ENCODE data around the gene NWD2.
"Not testable (repeated sequence)": the region's sequence is repeated elsewhere in the genome, so short reads cannot be mapped to it uniquely, and the experiment has no call there.

The NWD2 gene

DNA sequence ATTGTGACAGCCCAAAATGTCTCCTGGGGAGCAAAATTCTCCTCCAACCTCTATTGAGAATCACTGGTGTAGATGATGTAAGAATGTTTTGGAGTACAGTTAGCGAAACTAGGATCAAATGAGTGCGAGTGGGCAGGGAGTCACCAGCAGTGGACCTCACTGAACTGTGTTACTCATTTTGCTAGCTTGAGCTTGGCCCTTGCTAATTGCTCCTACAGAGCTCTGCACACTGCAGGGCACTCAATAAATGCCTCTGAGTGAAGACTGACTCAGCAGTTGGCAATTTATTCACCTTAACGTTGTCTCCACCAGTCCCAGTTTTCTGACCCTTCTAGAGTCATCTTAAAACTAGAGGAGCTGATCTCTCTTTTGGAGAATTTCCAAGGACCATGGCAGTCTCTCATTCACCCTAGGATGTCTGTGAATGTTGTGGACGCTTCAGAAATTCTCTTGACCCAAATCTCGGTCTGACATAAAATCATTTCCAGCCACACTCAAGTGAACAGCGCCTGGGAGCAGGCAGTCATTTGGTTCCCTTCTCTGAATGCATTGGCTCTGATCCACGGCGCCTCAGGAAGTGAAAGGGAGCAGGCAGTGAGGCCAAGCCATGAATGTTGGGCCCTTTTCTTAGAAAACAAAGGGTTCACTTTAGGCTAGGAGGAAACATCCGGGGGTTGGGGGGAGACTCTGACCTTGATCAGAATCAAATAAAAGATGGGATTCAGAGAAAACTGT is 148.1 kb downstream of the NWD2 start:
- no peak for DNase-seq (ENCODE audit: low spot score)

DNA sequence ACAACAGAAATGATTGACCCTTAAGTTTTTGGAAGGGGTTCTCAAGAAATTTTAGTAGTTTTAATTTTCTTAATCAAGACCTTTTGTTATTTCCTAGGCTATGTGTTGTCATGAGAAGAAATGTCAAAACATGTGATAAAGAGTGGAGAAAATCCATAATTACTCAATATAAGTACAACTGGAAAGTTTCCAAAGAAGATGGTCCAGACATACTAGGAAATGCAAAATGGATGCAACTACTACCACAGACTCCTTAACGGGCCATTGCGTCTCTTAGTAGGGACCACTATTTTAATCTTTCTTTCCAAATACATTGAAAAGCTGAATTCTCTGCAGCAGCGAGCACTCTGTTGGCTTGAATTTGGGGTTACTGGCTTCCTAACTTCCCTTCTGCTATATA is 148.8 kb downstream of the NWD2 start:
- DNase-seq (ENCODE audit: low spot score), result no peak

DNA sequence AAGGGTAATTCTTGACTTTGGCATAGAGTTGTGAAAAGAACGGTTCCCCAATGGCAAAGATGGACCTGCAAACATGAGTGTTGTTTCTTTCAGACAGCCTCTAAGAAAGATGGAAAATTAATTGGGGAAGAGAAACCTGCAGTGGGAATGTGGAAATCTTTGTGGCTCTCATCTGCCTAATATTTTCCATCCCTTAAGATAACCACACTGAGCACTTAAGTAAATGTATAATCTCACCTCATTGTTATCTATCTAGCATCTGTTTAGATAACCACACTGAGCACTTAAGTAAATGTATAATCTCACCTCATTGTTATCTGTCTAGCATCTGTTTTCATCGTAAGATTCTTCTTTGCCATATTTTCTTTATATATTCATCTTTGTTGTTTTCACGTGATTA is 149.3 kb downstream of the NWD2 start:
- DNase-seq (ENCODE audit: low spot score), result no peak

DNA sequence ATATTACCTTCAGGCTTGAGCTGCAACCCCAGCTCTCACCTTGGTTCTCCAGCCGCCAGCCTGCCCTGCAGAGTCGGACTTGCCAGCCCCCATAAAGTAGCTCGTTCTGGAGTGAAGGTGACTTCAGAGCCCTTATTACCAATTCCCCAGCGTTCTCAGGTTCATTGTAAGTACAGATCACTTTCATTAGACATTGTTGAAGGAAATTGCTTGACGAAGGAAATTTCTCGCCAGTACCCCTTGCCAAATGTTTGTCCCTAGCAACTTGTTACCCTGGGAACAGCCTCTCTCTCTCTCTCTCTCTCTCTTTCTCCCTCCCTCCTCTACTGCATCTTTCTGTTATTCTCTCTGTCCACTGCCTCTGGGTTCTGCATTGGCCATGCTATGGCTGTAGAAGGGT is 153.0 kb downstream of the NWD2 start:
- DNase-seq (ENCODE audit: low spot score), result no peak

DNA sequence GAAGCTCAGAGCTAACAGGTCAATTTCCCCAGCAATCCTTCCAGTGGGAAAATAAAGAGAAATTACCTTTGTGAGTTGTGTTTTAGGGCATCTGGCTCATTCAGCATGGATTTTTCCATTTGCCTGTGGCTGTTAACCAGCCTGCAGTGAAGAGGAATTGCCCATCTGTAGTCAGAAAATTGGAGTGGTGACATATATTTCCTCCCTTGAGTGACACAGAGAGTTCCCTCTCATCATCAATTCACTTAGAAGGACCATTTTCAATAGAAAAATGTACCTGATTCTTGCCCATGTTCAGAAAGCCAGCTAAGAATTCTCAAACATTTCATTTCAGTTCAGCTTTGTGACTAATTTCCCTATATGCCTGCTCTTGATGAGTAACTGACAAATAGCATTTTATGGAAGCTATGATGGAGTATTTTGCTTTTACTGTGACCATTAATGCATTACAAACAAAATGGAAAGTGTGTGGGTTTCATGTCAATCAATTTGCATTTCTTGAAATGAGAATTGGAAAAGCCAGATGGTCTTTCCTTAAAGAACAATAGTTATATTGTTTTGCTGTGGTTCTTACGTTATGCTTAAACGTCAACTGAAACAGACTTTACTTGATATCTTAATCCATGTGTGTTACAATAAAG is 155.8 kb downstream of the NWD2 start:
- no peak for DNase-seq (ENCODE audit: low spot score)

DNA sequence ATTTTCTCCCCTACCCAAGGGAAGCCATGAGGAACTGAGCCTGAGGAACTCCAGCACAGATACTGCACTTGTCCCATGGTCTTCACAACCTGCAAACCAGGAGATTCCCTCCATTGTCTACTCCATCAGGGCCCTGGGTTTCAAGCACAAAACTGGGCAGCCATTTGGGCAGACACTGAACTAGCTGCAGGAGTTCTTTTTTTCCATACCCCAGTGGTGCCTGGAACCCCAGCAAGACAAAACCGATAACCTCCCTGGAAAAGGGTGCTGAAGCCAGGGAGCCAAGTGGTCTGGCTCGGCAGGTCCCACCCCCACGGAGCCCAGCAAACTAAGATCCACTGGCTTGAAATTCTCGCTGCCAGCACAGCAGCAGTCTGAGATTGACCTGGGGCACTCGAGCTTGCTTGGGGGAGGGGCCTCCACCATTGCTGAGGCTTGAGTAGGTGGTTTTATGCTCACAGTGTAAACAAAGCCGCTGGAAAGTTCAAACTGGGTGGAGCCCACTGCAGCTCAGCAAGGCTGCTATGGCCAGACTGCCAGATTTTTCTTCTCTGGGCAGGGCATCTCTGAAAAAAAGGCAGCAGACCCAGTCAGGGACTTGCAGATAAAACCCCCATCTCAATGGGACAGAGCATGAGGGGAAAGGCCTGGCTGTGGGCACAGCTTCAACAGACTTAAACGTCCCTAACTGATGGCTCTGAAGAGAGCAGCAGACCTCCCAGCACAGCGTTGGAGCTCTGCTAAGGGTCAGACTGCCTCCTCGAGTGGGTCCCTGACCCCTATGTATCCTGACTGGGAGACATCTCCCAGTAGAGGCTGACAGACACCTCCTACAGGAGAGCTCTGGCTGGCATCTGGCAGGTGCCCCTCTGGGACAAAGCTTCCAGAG is 163.6 kb downstream of the NWD2 start:
- DNase-seq (ENCODE audit: low spot score), result not testable (repeated sequence)

DNA sequence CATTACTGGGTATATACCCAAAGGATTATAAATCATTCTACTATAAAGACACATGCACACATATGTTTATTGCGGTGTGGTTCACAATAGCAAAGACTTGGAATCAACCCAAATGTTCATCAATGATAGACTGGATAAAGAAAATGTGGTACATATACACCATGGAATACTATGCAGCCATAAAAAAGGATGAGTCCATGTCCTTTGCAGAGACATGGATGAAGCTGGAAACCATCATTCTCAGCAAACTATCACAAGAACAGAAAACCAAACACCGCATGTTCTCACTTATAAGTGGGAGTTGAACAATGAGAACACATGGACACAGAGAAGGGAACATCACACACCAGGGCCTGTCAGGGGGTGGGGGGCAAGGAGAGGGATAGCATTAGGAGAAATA is 169.1 kb downstream of the NWD2 start:
- not testable (repeated sequence) for DNase-seq (ENCODE audit: low spot score)

DNA sequence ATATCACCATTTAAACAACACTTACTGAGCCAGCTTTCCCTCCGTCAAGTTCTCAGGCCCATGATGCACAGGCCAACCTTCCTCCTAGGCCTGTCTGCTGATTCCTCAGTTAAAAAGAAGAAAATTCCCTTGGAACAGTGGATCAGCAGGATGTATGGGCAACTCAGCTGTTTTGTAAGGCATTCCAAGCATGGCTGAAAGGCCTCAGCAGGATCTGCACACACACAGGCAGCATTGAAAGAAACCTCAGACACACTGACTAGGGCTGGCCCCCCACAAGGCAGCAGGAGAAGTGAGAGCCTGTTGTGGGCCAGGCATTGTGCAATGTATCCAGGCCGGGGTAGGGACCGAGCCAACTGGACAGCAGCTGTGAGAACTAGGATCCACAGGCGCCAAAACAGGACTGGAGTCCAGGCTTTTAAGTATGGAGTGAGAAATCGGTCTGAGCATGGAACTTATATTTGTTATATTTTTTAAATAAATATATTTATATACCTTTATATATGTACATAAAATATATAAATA is 171.4 kb downstream of the NWD2 start:
- DNase-seq (ENCODE audit: low spot score), result no peak

DNA sequence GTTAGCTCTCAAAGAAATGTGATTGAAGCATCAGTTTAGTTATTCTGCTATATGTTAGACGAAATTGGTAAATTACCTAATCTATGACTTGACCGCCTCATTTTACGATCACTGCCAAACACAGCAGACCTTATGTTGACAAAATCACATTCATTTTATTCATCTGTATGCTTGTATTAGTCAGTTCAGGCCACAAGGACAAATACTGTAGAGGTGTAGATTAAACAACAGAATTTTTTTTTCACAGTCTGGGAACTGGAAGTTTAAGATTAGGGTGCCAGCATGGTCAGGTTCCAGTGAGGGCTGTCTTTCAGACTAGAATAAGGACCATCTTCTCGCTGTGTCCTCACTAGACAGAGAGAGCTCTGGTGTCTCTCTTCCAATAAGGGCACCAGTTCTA is 177.1 kb downstream of the NWD2 start:
- DNase-seq (ENCODE audit: low spot score), result no peak

DNA sequence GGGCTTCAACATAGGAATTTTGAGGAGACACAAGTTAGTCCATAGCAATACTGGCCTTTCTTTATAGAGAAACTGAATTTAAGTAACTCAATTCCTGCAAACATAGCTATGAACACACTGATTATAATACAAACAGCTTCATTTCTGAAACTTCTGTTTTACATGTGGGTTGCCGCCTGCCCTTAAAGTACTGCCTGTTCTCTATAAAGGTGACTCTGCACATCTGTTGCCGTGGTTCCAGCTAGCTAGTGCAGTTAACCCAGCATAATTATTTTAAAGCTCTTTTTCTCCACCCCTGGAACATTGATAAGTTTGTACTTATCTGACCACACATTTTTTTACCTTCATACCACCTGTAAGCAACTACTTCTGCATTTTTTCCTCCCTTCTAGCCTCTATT is 177.6 kb downstream of the NWD2 start:
- no peak for DNase-seq (ENCODE audit: low spot score)

DNA sequence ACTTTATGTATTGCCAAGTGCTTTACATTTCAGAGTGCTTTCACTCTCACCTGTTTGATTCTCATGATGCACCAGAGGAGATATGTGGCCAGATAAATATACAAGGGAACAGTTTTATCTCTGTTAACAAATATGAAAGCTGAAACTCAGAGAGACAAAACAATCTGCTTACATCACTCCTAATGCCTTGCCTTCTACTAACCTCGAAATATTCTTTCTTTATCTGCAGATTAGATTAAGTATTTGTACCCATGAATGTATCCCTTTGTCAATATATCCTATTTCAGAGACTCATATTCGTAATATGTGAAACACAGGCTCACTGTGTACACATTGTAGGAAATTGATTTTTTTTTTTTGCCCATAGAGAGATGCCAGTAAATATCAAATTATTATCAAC is 178.1 kb downstream of the NWD2 start:
- DNase-seq (ENCODE audit: low spot score), result no peak

DNA sequence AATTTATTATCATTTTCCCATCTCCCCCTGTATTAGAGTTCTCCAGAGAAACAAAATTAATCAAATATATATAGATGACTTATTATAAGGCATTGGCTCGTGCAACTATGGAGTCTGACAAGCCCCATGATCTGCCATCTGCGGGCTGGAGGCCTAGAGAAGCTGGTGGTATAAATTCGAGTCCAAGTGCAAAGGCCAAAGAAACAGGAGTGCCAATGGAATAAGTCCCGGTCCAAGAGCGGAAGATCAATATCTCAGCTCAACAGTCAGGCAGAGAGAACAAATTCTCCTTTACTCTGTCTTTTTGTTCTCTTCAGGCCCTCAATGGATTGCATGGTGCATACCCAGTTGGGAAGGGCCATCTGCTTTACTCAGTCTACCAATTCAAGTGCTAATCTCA is 178.8 kb downstream of the NWD2 start:
- no peak for DNase-seq (ENCODE audit: low spot score)

DNA sequence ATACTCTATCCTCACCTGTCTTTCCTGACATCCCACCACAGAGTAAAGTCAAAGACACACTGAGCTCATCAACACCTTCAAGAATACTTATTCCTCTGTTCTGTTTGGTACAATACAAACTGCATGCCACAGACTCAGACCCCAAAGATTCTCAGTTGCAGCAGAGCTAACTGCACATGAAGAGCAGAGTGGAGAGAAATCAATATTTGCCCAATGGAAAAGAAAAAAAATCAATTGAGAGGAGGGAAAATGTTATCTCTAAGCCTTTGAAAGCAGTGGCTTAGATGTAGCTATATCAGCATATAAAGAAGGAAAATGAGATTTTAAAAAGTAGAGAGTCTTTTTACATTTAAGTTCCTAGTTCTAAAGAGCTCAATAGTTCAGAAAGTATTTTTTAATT is 180.2 kb downstream of the NWD2 start:
- no peak for DNase-seq (ENCODE audit: low spot score)

DNA sequence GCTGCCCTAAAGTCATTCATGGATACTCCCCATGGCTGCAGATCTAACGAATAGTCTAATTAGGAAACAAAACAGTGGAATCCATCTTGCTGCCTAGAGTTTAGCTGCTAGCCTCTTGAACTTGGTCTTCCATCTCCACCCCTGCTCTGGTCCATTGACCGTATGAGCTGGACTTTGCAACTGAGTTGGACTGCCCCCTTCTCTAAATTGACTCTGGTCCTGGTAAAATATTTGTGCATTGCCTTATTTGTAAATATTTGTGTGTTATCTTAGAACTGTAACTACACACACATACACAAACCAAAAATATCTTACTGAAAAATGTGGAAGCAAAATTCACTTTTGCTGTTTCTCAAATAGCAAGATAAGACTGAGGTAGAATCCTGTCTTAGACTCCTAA is 181.3 kb downstream of the NWD2 start:
- DNase-seq (ENCODE audit: low spot score), result no peak

DNA sequence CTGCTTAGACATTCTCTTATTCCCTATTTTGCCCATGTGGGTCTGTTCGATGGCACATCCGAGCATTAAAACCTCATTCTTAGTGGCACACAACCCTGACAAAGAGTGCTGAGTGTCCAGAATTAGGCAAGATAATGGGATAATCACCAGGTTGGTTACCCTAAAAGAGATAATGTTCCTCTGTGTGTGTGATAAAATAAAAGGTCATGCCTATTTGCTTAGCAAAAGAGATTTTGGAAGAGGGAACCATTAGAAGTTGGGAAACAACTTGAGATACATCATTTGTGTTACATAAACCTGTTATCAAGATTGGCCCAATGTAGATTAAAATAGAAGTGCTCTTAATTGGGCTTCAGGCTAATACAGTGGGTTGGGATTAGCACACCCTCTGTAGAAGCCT is 182.7 kb downstream of the NWD2 start:
- no peak for DNase-seq (ENCODE audit: low spot score)

DNA sequence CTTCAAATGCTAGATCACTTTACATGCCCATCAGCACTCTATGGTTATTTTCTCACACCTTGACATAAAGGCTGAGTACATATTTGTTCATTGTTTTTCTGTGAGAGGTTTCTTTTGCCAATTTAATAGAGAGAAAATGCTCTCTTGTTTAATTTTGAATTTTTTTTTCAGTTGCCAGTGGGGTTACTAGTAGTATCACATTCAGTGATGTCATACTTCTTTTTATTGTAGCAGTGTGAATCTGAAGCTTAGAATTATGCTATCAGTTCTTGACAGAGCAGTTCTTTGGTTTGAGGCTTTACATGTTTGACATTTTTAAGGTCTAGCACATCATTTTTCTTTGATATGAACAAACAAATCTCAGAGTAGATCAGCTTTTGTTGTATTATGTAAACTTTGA is 185.4 kb downstream of the NWD2 start:
- no peak for DNase-seq (ENCODE audit: low spot score)

DNA sequence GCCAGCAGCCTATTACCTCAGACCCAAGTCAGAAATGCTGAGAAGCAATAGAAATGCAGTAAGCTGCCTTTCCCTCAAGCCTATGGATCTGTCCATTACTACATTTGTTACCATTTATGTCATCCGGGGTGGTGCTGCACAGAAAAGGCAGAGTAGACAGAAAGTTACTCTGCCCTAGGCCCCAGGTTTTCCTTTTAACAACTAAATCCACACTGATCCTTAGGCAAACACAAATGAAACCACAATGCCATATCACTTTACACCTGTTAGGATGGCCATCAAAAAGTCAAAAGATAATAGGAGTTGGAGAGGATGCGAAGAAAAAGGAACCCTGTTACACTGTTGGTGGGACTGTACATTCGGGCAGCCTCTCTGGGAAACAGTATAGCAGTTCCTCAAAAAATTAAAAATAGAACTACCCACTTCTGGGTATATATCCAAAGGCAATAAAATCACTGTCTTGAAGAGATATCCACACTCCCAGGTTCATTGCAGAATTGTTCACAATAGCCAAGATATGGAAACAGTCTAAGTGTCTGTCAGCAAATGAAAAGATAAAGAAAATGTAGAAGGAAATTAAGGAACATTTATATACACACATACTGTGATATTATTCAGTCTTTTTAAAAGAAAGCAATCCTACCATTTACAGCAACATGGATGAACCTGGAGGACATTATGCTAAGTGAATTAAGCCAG is 186.3 kb downstream of the NWD2 start:
- no peak for DNase-seq (ENCODE audit: low spot score)

DNA sequence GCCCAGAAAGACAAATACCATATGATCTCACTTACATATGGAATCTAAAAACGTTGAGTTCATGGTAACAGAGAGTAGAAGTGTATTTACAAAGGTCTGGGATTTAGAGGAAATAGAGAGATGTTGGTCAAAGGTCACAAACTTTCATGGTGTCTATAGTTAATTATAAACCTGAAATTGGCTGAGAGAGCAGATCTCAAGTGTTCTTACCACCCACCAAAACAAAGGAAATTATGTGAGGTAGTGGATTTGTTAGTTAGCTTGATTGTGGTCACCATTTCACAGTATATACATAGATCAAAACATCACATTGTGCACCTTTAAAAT is 186.8 kb downstream of the NWD2 start:
- no peak for DNase-seq (ENCODE audit: low spot score)

DNA sequence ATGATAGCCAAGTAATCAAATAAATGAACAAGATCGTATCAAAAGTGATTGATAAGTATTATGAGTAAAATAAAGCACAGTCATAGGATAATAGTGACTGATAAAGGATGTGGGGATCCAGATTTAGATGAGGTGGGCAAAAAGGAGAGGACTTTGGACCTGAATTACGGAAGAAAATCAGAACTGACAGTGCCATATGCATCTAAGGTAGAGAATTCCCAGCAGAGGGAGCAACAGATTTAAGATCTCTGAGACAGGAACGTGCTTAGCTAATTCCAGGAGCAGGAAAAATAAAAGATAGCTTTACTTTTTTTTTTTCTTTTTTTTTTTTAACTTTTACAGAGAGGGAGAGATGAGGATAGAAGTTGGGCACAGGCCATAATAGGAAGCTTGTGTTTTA is 189.9 kb downstream of the NWD2 start:
- no peak for DNase-seq (ENCODE audit: low spot score)

DNA sequence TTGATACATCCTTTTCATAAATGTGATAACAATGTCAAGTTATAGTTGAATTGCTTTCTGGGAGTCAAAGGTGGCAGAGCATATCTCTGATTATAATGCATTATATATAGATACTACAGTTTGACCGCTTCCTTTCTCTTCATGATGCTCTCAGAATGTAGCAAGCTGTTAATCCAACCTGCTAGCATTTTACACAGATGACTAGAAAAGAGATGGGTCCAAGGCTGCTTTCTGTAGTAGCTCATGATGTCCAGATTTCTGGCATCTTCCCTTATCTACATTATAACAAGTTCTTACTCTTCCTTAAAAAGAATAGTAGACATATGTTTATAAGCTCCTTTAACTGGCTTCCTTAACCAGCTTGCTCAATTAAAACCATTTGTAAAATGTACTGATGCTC is 192.0 kb downstream of the NWD2 start:
- no peak for DNase-seq (ENCODE audit: low spot score)

DNA sequence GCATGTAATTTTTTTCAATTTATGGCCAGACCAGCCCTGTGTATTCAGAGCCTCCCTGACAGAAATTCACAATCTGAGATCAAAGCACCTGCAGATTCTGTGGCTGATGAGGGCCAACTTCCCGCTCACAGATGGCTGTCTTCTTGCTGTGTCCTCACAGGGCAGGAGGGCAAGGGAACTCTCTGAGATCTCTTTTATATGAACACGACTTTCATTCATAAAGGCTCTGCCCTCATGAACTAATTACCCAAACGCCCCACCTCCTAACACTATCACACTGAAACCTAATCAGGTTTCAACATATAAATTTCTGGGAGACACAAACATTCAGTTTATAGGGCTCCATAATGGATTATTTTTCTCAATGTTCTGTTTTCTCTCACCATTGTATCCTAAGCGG is 192.6 kb downstream of the NWD2 start:
- DNase-seq (ENCODE audit: low spot score), result no peak

DNA sequence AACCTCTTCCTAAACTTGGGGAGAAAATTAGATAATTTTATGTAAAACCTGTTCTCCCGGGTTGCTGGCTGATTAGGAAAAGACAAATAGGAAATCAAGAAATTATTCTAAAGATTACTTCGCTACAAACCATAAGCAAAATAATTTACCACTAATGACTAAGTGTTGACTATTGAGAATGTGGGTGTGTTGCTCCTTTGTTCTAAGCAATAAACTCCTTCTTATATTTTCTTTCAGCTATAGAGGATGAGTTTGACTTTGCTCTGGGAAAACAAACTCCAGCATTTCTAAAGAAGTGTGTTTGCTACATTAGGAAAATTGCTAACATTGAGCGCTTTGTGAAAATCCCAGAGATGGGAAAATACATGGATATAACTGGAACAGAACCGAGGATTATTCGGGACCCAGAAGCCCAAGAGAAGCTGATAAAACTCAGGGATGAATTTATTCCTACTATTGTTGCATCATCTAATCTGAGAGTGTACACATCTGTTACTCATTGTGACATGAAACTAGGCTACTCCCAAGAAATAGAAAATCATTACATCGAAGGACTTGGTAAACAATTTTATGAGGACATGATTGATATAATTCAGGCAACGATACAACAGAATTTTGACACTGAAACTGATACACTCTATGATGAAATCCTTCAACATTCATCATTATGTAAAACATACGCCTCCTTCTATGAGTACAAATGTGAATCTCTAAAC is 194.2 kb downstream of the NWD2 start:
- DNase-seq (ENCODE audit: low spot score), result no peak
